HG03135 (cell line): ENCODE measurements around the gene DNAH6.

Experiments
- ATAC-seq: cut with Tn5 transposase; IDR thresholded peaks from one replicate; pipeline ENCODE4 v1.9.1; 2021; ENCODE audit warnings: mild to moderate bottlenecking, moderate library complexity; ENCODE audit not compliant: unreplicated experiment

Gene DNAH6

DNA sequence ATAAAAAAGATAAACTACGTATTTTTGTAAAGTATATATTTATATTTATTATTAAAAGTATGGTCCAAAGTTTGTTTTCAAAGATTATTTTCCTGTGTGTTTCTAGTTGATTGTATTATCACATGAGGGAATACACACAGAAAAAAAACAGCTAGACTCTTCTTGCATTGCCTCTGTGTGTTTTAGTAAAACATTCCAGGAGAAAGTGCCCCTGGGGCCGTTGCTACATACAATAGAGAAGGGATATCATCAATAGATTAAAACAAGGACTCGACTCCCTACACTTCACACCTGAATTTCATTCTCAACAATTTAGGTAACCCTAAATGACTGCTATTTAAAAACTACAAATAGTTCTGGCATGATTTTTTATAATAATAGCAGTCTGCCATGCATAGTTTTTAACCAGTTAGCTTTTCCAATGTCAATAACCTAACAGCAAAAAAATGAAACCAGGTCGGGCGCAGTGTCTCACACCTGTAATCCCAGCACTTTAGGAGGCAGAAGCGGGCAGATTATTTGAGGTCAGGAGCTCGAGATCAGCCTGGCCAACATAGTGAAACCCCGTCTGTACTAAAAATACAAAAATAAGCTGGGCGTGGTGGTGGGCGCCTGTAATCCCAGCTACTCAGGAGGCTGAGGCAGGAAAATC lies 171.3 kb downstream of the DNAH6 start:
- ATAC-seq, result no peak

DNA sequence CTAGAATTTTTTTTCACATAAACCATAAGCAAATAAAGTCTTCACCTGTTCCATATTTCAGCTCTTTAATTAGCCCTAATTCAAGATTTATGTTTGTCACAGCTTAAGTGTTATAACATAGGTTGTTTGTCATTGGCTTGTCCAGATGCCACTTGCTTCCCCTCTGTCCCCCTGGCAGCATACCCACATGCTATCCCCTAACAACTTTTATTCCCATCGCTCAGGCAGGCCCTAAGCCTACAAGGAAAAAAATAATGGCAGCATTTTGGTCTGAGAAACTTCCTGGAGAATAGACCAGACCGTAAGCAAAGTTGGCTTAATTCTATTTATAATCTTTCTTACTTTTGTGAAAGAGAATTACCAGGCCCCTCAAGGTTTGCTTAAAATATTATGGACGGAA lies 173.9 kb downstream of the DNAH6 start:
- no peak for ATAC-seq

- no peak for ATAC-seq
These were observed 177.9 kb downstream of the DNAH6 start for GRCh38 chr2:84694088-84694622.

DNA sequence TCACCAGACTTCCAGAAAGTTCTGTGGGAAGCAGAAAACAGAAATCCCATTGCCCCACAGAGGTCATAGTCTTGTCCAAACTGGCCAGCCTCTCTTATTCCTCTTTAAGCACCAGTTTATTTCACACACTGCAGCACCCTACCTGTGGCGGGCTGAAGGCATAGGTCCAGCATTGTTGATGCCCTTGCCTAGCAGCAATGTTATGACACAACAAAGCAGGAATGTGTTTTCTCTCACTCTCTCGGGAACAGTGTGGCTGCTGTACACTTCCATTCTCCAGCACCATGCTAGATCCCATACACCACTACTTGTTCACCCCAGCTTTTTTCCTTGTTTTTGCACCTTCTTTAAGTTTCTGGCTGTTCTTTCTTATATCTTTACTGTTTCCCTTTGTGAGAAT lies 181.6 kb downstream of the DNAH6 start:
- no peak for ATAC-seq

GRCh38 chr2:84700006-84700405 lies 183.7 kb downstream of the DNAH6 start:
- ATAC-seq, result no peak

DNA sequence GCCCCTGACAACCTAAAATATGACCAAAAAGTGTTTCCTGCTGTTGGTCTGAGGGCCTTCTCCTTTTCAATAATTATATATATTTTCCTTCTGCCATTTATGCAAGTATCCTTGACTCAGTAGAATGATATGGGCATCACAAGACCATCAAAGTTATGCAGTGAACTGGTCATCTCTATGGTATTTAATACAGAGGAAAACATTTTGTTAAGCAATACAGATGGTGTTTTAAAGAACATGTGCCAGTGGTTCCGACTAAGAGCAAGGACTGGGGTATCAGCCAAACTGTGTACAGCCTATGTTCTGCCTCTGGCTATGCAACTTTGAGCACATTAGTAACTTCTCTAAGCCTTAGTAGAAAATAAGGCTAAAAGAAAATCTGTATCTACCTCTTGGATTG lies 185.6 kb downstream of the DNAH6 start:
- no peak for ATAC-seq

- ATAC-seq, result no peak
These were observed 186.6 kb downstream of the DNAH6 start for GRCh38 chr2:84702941-84703340.

GRCh38 chr2:84703831-84704230 lies 187.5 kb downstream of the DNAH6 start:
- no peak for ATAC-seq

- no peak for ATAC-seq
These were observed 188.4 kb downstream of the DNAH6 start for GRCh38 chr2:84704505-84705244.

- no peak for ATAC-seq
These were observed 189.6 kb downstream of the DNAH6 start for GRCh38 chr2:84705858-84706257.

- no peak for ATAC-seq
These were observed 192.1 kb downstream of the DNAH6 start for GRCh38 chr2:84708442-84708841.

DNA sequence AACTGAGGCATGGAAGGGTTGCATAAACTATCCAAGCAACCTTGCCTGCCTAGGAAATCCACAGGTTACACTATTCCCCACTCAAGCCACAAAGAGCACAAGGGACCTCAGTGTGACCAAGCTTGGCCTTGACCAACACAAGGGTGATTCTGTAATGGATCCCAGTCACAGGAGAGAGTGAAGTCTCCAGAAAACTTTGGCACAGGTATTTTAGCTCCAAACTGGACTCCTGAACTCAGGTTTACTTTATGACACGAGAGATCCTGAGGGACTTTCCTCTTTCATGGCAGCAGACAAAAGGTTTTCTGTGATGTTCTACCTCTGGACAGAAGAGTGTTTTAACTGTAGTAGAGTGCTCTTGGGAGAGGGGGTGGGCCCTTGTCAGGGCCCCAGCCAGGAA lies 195.4 kb downstream of the DNAH6 start:
- ATAC-seq, result no peak

DNA sequence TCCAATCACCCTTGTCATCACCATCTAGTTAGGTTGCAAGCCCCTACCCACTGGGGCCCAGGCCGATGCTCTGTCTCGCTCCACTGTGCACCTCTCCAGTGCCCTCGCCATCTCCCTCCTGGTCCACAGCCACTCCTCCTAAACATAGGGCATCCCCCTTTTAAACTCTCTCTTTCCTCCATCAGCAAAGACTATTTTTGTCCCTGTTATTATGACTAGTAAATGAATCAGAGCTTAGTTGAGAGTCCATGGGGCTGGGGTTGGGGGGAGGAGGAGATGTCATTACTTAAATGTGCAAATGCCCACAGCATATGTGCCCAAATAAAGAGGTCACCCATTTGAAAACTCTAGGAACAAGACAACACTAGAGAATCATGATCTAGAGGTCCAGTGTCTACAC lies 197.1 kb downstream of the DNAH6 start:
- ATAC-seq, result no peak

DNA sequence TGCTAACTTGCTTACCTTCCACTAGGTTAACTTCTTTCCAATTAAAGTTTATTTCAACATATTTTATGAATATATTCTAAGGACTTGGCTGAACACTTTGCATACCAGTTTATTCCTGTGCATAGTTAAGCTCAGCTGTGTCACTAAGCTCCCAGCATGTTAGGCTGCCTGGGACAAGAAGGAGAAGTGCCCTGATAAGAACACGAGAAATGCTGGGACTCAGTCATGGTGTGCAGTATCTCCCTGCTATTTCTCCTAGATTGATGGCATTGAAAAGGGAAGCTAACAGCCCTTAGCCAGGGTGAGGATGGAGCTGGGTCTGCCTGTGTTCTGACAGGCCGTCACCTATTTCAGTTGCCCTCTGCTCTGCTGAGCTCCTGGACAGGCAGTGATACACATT lies 200.3 kb downstream of the DNAH6 start:
- ATAC-seq, result no peak

- no peak for ATAC-seq
These were observed 201.0 kb downstream of the DNAH6 start for GRCh38 chr2:84717302-84717701.

GRCh38 chr2:84719434-84719833 lies 203.1 kb downstream of the DNAH6 start:
- ATAC-seq, result no peak

DNA sequence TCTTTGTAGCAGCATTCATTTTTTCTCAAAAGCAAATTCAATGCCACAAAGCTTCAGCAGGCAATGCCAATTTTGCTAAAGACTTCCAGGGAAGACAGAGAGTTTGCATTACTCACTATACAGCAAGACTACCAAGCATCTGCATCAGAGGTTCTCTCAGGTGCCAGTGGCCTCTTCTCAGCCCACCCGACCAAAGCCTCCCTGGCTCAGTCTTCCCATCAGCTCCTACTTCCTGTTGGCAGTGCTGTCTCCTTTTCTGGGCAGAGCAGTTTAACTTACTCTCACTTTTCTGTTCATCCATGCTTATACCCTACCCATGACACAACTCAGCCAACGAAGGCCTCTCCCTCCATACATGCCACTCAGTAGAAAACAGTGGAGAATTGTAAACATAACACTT lies 207.5 kb downstream of the DNAH6 start:
- ATAC-seq, result no peak

- no peak for ATAC-seq
These were observed 209.4 kb downstream of the DNAH6 start for GRCh38 chr2:84725717-84726116.

DNA sequence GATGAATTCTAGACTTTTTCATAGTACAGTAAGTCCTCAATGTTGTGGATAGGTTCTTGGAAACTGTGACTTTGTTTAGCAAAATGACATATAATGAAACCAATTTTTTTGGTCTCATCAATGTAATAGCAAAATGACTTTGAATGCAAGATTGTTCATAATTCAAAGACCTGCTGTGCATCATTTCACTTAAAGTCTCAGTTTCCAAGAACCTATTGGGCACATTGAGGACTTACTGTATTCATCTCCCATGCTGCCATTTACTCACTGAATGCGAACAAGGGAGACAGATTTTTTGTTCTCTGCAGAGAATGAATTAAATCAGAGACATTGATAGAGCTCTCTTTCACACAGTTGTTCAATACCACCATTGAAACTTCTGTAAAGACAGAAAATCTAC lies 211.0 kb downstream of the DNAH6 start:
- no peak for ATAC-seq

GRCh38 chr2:84729224-84729623 lies 212.9 kb downstream of the DNAH6 start:
- no peak for ATAC-seq

GRCh38 chr2:84731185-84731584 lies 214.9 kb downstream of the DNAH6 start:
- ATAC-seq, result no peak
